Measurements from ENCODE around the gene WBP1.

The WBP1 gene

DNA sequence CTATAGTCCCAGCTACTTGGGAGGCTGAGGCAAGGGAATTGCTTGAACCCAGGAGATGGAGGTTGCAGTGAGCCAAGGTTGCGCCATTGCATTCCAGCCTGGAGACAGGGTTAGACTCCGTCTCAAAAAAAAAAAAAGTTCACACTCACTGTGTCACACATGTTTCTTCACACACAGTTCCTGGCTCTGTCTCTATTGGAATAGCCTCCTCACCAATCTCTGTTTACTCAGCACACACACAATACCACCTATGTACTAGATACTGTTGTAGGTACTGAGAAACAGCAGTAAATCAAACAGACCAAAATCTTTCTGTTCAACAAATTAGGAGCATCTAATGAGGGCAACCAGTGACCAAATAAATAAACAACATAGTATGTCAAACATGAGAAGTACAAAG lies 27.9 kb downstream of the WBP1 start:
- no peak for TF ChIP-seq NFIC (IDR thresholded peaks at IDR 0.05)
- TF ChIP-seq CREB1 (IDR thresholded peaks at IDR 0.05; ENCODE audit: low read depth) = no peak
- TF ChIP-seq YY1 (IDR thresholded peaks at IDR 0.05; ENCODE audit: low read depth) = no peak
- no peak for TF ChIP-seq TAF1 (IDR thresholded peaks at IDR 0.05; ENCODE audit: low read depth)
- no peak for TF ChIP-seq RAD21 (IDR thresholded peaks at IDR 0.05; ENCODE audit: low read depth)
- TF ChIP-seq TCF12 (IDR thresholded peaks at IDR 0.05; ENCODE audit: low read depth) = no peak
- no peak for TF ChIP-seq CEBPB (IDR thresholded peaks at IDR 0.05)
- TF ChIP-seq TEAD4 (IDR thresholded peaks at IDR 0.05) = no peak
- TF ChIP-seq FOXM1 (IDR thresholded peaks at IDR 0.05; ENCODE audit: borderline replicate concordance, low read depth) = no peak
- no peak for TF ChIP-seq ZBTB7A (IDR thresholded peaks at IDR 0.05; ENCODE audit: low read depth)
- no peak for TF ChIP-seq EGR1 (IDR thresholded peaks at IDR 0.05)
- TF ChIP-seq, protein P1, sequence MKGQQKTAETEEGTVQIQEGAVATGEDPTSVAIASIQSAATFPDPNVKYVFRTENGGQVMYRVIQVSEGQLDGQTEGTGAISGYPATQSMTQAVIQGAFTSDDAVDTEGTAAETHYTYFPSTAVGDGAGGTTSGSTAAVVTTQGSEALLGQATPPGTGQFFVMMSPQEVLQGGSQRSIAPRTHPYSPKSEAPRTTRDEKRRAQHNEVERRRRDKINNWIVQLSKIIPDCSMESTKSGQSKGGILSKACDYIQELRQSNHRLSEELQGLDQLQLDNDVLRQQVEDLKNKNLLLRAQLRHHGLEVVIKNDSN (IDR thresholded peaks at IDR 0.05) = no peak
- TF ChIP-seq EP300 (IDR thresholded peaks at IDR 0.05; ENCODE audit: borderline replicate concordance) = no peak
- TF ChIP-seq, protein P2, sequence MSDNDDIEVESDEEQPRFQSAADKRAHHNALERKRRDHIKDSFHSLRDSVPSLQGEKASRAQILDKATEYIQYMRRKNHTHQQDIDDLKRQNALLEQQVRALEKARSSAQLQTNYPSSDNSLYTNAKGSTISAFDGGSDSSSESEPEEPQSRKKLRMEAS (IDR thresholded peaks at IDR 0.05) = no peak
- TF ChIP-seq, protein P3, sequence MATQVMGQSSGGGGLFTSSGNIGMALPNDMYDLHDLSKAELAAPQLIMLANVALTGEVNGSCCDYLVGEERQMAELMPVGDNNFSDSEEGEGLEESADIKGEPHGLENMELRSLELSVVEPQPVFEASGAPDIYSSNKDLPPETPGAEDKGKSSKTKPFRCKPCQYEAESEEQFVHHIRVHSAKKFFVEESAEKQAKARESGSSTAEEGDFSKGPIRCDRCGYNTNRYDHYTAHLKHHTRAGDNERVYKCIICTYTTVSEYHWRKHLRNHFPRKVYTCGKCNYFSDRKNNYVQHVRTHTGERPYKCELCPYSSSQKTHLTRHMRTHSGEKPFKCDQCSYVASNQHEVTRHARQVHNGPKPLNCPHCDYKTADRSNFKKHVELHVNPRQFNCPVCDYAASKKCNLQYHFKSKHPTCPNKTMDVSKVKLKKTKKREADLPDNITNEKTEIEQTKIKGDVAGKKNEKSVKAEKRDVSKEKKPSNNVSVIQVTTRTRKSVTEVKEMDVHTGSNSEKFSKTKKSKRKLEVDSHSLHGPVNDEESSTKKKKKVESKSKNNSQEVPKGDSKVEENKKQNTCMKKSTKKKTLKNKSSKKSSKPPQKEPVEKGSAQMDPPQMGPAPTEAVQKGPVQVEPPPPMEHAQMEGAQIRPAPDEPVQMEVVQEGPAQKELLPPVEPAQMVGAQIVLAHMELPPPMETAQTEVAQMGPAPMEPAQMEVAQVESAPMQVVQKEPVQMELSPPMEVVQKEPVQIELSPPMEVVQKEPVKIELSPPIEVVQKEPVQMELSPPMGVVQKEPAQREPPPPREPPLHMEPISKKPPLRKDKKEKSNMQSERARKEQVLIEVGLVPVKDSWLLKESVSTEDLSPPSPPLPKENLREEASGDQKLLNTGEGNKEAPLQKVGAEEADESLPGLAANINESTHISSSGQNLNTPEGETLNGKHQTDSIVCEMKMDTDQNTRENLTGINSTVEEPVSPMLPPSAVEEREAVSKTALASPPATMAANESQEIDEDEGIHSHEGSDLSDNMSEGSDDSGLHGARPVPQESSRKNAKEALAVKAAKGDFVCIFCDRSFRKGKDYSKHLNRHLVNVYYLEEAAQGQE (IDR thresholded peaks at IDR 0.05; ENCODE audit: low read depth) = no peak

DNA sequence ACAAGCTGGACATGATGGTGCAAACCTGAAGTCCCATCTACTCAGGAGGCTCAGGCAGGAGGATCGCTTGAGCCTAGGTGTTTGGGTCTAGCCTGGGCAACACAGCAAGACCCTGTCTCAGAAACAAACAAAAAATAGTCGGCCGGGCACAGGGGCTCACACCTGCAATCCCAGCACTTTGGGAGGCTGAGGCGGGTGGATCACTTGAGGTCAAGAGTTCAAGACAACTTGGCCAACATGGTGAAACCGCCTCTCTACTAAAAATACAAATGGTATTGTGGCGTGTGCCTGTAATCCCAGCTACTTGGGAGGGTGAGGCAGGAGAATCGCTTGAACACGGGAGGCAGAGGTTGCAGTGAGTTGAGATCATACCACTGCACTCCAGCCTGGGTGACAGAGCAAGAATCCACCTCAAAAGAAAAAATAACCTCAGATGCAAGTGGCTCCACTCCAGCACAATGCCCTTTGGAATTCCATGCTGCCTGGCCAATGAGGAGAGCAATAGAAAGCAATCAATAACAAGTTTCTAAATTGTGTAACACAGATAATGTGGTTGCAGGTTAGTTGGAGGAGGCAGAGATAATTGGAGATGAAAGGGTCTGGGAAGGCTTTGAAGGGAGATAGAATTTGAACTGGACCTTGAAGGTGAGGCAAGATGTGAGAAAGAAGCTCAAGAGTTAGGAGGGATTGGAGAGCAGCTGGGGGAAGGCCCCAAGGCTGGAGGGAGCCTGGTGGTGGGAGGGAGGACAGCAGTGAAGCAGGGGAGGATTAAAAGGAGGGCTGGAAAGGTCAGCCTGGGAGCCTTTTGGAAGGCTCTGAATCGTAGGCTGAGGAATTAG lies 30.6 kb downstream of the WBP1 start:
- TF ChIP-seq CEBPB (IDR thresholded peaks at IDR 0.05) = no peak
- TF ChIP-seq, protein P1 (IDR thresholded peaks at IDR 0.05) = no peak
- TF ChIP-seq ZBTB7A (IDR thresholded peaks at IDR 0.05; ENCODE audit: low read depth) = no peak
- TF ChIP-seq TEAD4 (IDR thresholded peaks at IDR 0.05) = no peak
- no peak for TF ChIP-seq RAD21 (IDR thresholded peaks at IDR 0.05; ENCODE audit: low read depth)
- TF ChIP-seq, protein P3 (IDR thresholded peaks at IDR 0.05; ENCODE audit: low read depth) = no peak
- no peak for TF ChIP-seq FOXM1 (IDR thresholded peaks at IDR 0.05; ENCODE audit: borderline replicate concordance, low read depth)
- no peak for TF ChIP-seq EGR1 (IDR thresholded peaks at IDR 0.05)
- TF ChIP-seq, protein P2 (IDR thresholded peaks at IDR 0.05) = no peak
- TF ChIP-seq YY1 (IDR thresholded peaks at IDR 0.05; ENCODE audit: low read depth) = no peak
- TF ChIP-seq TCF12 (IDR thresholded peaks at IDR 0.05; ENCODE audit: low read depth) = no peak
- no peak for TF ChIP-seq CREB1 (IDR thresholded peaks at IDR 0.05; ENCODE audit: low read depth)
- no peak for TF ChIP-seq TAF1 (IDR thresholded peaks at IDR 0.05; ENCODE audit: low read depth)
- no peak for TF ChIP-seq EP300 (IDR thresholded peaks at IDR 0.05; ENCODE audit: borderline replicate concordance)

DNA sequence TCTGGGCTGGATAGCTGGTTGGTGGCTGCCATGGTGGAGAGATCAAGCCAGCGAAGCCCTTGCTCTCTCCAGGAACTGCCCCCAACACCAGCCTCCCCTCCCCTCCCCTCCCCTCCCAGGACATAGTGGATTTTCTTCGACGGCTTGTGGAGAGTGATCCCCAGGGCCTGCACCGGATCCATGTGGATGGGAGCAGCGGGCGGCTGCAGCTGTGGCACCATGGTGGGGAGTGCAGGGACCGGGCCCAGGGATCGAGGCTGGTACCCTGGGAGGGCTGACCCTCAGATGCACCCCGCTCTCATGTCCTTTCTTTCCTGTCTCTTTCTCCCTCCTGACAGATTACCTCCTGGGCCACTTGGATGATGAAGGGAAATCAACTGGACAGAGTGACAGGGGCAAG lies 31.7 kb downstream of the WBP1 start:
- TF ChIP-seq RAD21 (IDR thresholded peaks at IDR 0.05; ENCODE audit: low read depth) (no peak), CREB1 (IDR thresholded peaks at IDR 0.05; ENCODE audit: low read depth) (no peak), CEBPB (IDR thresholded peaks at IDR 0.05) (no peak), TEAD4 (IDR thresholded peaks at IDR 0.05) (no peak), EGR1 (IDR thresholded peaks at IDR 0.05) (no peak), YY1 (IDR thresholded peaks at IDR 0.05; ENCODE audit: low read depth) (no peak), FOXM1 (IDR thresholded peaks at IDR 0.05; ENCODE audit: borderline replicate concordance, low read depth) (no peak), NFIC (IDR thresholded peaks at IDR 0.05) (no peak), TAF1 (IDR thresholded peaks at IDR 0.05; ENCODE audit: low read depth) (no peak), TCF12 (IDR thresholded peaks at IDR 0.05; ENCODE audit: low read depth) (no peak), EP300 (IDR thresholded peaks at IDR 0.05; ENCODE audit: borderline replicate concordance) (no peak), ZBTB7A (IDR thresholded peaks at IDR 0.05; ENCODE audit: low read depth) (no peak)
- TF ChIP-seq, protein P1 (IDR thresholded peaks at IDR 0.05) = no peak
- TF ChIP-seq, protein P2 (IDR thresholded peaks at IDR 0.05) = no peak

DNA sequence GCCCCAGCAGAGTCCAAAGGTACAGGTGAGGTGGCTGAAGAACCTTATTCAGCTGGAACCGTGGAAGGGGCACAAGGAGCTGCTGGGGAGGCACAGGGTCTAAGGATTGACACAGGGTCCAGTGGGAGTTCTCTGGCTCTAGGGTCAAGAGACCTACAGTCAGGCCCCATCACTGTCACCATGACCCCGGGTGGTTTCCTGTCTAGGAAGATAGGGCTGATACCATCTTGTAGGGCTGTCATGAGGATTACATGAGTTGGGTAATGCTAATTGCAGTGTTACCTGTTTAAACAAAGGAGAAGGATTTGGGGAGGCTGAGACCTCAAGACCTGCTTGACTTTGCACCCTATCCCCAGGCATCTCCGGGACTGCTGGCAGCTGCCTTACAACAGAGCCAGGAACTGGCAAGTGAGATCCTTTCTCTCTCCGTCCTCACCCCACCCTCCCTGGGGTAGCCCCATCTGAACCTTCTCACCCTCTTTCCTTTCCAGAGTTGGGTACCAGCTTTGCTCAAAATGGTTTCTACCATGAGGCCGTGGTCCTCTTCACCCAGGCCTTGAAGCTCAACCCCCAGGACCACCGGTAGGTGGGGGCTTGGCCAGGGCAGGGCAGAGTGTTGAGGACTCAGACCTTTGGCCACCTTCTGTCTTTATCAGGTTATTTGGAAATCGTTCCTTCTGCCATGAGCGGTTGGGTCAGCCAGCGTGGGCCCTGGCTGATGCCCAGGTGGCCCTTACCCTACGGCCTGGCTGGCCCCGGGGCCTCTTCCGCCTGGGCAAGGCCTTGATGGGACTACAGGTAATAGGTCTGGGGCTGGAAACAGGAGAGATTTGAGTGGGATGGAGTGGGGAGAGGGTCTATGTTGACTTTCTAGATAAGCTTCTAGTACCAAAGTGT lies 33.7 kb downstream of the WBP1 start:
- TF ChIP-seq, protein P3 (IDR thresholded peaks at IDR 0.05; ENCODE audit: low read depth) = no peak
- TF ChIP-seq EP300 (IDR thresholded peaks at IDR 0.05; ENCODE audit: borderline replicate concordance) (no peak), FOXM1 (IDR thresholded peaks at IDR 0.05; ENCODE audit: borderline replicate concordance, low read depth) (no peak), TAF1 (IDR thresholded peaks at IDR 0.05; ENCODE audit: low read depth) (no peak), NFIC (IDR thresholded peaks at IDR 0.05) (no peak), CEBPB (IDR thresholded peaks at IDR 0.05) (no peak), TCF12 (IDR thresholded peaks at IDR 0.05; ENCODE audit: low read depth) (no peak), CREB1 (IDR thresholded peaks at IDR 0.05; ENCODE audit: low read depth) (no peak), TEAD4 (IDR thresholded peaks at IDR 0.05) (no peak), EGR1 (IDR thresholded peaks at IDR 0.05) (no peak), YY1 (IDR thresholded peaks at IDR 0.05; ENCODE audit: low read depth) (no peak), RAD21 (IDR thresholded peaks at IDR 0.05; ENCODE audit: low read depth) (no peak), ZBTB7A (IDR thresholded peaks at IDR 0.05; ENCODE audit: low read depth) (no peak)
- TF ChIP-seq, protein P1 (IDR thresholded peaks at IDR 0.05) = no peak
- TF ChIP-seq, protein P2 (IDR thresholded peaks at IDR 0.05) = no peak
